ENCODE data around the gene CCSER1.

The CCSER1 gene

GRCh38 chr4:91243132-91243531 lies 1115.9 kb downstream of the CCSER1 start:
- H3K4me2 ChIP-seq (ENCODE audit: low read depth, low read length, poor library complexity, severe bottlenecking): no peak overlapping the region
- H3K27ac ChIP-seq (ENCODE audit: low read depth, low read length): no peak overlapping the region
- no peak overlapping the region for H3K4me3 ChIP-seq (ENCODE audit: insufficient read depth, low read length, poor library complexity, severe bottlenecking)
- H3K9ac ChIP-seq (ENCODE audit: low read length): no peak overlapping the region
- H3F3A ChIP-seq (ENCODE audit: insufficient read depth): no peaks in the 10 kb centered on the region
- no peaks in the 10 kb centered on the region for H3K9me2 ChIP-seq (replicated peaks; ENCODE audit: insufficient read depth, low read length)
- no peaks in the 10 kb centered on the region for H3K27me3 ChIP-seq (ENCODE audit: low read length)
- no peaks in the 10 kb centered on the region for H3K9me3 ChIP-seq (ENCODE audit: insufficient read depth, low read length)
- H2AFZ ChIP-seq (ENCODE audit: low read depth, low read length, severe bottlenecking): no peak overlapping the region
- no peak for TF ChIP-seq EZH2phosphoT487 (conservative IDR thresholded peaks at IDR 0.05; ENCODE audit: low read length)
- no peak for TF ChIP-seq CTCF (IDR thresholded peaks at IDR 0.05; ENCODE audit: insufficient read depth, low read length, poor library complexity, severe bottlenecking)
- H4K20me1 ChIP-seq (ENCODE audit: low read depth, low read length): no peaks in the 10 kb centered on the region
- H3K79me2 ChIP-seq (ENCODE audit: insufficient read depth, low read length): no peaks in the 10 kb centered on the region
- no peaks in the 10 kb centered on the region for H3K36me3 ChIP-seq (ENCODE audit: low read length)

- Histone ChIP-seq H3K9me2 (replicated peaks; ENCODE audit: insufficient read depth, low read length) (no peaks in the 10 kb centered on the region), H3K27me3 (ENCODE audit: low read length) (no peaks in the 10 kb centered on the region), H3K9ac (ENCODE audit: low read length) (no peak overlapping the region), H4K20me1 (ENCODE audit: low read depth, low read length) (no peaks in the 10 kb centered on the region), H3F3A (ENCODE audit: insufficient read depth) (no peaks in the 10 kb centered on the region), H3K36me3 (ENCODE audit: low read length) (no peaks in the 10 kb centered on the region), H3K4me2 (ENCODE audit: low read depth, low read length, poor library complexity, severe bottlenecking) (no peak overlapping the region), H2AFZ (ENCODE audit: low read depth, low read length, severe bottlenecking) (no peak overlapping the region), H3K27ac (ENCODE audit: low read depth, low read length) (no peak overlapping the region), H3K79me2 (ENCODE audit: insufficient read depth, low read length) (no peaks in the 10 kb centered on the region), H3K4me3 (ENCODE audit: insufficient read depth, low read length, poor library complexity, severe bottlenecking) (no peak overlapping the region), H3K9me3 (ENCODE audit: insufficient read depth, low read length) (no peaks in the 10 kb centered on the region)
- no peak for TF ChIP-seq CTCF (IDR thresholded peaks at IDR 0.05; ENCODE audit: insufficient read depth, low read length, poor library complexity, severe bottlenecking)
- no peak for TF ChIP-seq EZH2phosphoT487 (conservative IDR thresholded peaks at IDR 0.05; ENCODE audit: low read length)
Observed at GRCh38 chr4:91256043-91256442, 1128.8 kb downstream of the CCSER1 start.

- Histone ChIP-seq H3F3A (ENCODE audit: insufficient read depth) (no peaks in the 10 kb centered on the region), H3K4me3 (ENCODE audit: insufficient read depth, low read length, poor library complexity, severe bottlenecking) (no peak overlapping the region), H4K20me1 (ENCODE audit: low read depth, low read length) (no peaks in the 10 kb centered on the region), H3K9me3 (ENCODE audit: insufficient read depth, low read length) (no peaks in the 10 kb centered on the region), H3K27me3 (ENCODE audit: low read length) (no peaks in the 10 kb centered on the region), H3K9ac (ENCODE audit: low read length) (no peak overlapping the region), H3K79me2 (ENCODE audit: insufficient read depth, low read length) (no peaks in the 10 kb centered on the region), H3K4me2 (ENCODE audit: low read depth, low read length, poor library complexity, severe bottlenecking) (no peak overlapping the region), H3K36me3 (ENCODE audit: low read length) (no peaks in the 10 kb centered on the region), H2AFZ (ENCODE audit: low read depth, low read length, severe bottlenecking) (no peak overlapping the region), H3K27ac (ENCODE audit: low read depth, low read length) (no peak overlapping the region), H3K9me2 (replicated peaks; ENCODE audit: insufficient read depth, low read length) (no peaks in the 10 kb centered on the region)
- TF ChIP-seq EZH2phosphoT487 (conservative IDR thresholded peaks at IDR 0.05; ENCODE audit: low read length) (no peak), CTCF (IDR thresholded peaks at IDR 0.05; ENCODE audit: insufficient read depth, low read length, poor library complexity, severe bottlenecking) (no peak)
Observed at GRCh38 chr4:91256751-91257150, 1129.6 kb downstream of the CCSER1 start.

All from SU-DHL-6 (cell line).